VCaP (cell line): ENCODE results near the gene BAG1.
A peak's percentile ranks its signal among the peaks of the same experiment; 100 is the strongest.

ENCODE experiments used
- H3K27ac ChIP-seq: fragments of 450-650 bp; 2 replicates; pipeline ENCODE4 v1.5.1; 2017
- TF ChIP-seq, protein P1 (sequence below): fragments of 450-650 bp; conservative IDR thresholded peaks from 2 replicates; pipeline ENCODE4 v1.5.1; 2017; ENCODE audit warnings: mild to moderate bottlenecking, moderate library complexity

BAG1 gene

DNA sequence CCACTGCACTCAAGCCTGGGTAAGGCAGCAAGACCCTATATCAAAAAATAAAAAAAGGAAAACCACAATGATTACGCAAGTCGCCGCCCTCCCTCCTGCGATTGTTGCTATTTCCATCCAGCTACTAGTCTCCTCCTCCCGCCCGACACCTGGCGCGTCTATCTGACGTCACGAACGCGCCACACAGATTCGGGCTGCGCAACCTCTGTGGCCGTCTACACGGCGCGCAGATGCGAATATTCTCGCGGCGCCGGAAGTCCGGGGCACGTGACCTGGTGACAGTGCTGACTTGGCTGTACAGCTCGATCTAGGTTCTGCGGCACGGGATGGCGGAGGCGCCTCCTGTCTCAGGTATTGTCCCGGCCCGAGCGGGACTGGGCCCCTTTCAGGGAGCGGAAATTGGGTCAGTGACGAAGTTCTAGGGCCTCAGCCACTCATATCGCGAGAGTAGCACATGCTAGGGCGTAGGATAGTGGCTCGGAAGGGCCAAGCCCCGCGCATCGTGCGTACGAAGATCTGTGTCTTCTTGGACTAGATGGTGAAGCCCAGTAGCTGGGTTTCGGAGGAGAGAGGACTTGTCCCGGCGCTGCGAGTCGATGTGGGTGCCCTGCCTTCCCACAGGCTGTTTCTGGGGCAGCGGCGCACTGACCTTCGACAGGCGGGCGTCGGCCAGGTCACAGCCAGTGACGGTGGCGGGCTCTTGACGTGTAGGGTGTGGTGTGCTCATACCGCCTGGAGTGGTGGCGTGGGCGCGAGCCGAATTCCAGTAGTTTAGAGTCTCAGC, 25.9 kb upstream of the BAG1 start, which contains the start of gene NFX1:
TSS of gene NFX1 (plus strand) at position 270 of the 784 bp plus-strand sequence. CDS start at position 327, 57 bp downstream.
- H3K27ac ChIP-seq = peak within 1 kb of the TSS; percentile 99
- TF ChIP-seq, protein P1, sequence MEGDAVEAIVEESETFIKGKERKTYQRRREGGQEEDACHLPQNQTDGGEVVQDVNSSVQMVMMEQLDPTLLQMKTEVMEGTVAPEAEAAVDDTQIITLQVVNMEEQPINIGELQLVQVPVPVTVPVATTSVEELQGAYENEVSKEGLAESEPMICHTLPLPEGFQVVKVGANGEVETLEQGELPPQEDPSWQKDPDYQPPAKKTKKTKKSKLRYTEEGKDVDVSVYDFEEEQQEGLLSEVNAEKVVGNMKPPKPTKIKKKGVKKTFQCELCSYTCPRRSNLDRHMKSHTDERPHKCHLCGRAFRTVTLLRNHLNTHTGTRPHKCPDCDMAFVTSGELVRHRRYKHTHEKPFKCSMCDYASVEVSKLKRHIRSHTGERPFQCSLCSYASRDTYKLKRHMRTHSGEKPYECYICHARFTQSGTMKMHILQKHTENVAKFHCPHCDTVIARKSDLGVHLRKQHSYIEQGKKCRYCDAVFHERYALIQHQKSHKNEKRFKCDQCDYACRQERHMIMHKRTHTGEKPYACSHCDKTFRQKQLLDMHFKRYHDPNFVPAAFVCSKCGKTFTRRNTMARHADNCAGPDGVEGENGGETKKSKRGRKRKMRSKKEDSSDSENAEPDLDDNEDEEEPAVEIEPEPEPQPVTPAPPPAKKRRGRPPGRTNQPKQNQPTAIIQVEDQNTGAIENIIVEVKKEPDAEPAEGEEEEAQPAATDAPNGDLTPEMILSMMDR = no peak

DNA sequence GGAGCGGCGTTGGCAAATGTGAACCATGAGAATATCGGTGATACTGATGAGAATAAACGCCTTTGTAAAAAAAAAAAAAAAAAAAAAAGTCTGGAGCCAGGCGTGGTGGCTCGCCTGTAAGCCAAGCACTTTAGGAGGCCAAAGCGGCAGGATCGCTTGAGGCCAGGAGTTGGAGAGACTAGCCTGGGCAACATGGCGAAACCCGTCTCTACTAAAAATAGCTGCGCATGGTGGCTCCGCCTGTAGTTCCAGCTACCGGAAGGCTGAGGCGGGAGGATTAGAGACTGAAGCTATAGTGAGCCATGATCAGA, 25.4 kb upstream of the BAG1 start:
- TF ChIP-seq, protein P1 = no peak
- peak overlapping the region; percentile 99 for H3K27ac ChIP-seq

DNA sequence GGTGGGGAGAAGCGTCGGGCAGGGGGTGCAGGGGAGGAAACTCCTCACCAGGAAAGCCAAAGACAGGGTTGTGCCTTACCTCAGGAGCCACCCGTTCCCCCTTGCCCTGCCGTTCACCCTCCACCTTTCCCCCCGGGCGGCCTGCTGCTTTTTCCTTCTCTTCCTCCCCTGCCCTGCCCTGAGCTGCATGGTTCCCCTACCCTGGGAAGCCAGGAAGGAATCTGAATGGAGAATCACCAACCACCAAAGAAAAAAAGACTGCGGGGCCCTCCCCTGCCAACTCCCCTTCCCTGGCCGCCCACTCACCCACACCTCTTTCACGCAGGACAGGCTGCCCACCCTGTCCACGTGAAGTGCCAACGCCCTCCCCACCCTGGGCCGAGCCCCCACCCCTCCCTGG, 25.0 kb upstream of the BAG1 start:
- H3K27ac ChIP-seq = peak overlapping the region; percentile 99
- TF ChIP-seq, protein P1 = no peak

DNA sequence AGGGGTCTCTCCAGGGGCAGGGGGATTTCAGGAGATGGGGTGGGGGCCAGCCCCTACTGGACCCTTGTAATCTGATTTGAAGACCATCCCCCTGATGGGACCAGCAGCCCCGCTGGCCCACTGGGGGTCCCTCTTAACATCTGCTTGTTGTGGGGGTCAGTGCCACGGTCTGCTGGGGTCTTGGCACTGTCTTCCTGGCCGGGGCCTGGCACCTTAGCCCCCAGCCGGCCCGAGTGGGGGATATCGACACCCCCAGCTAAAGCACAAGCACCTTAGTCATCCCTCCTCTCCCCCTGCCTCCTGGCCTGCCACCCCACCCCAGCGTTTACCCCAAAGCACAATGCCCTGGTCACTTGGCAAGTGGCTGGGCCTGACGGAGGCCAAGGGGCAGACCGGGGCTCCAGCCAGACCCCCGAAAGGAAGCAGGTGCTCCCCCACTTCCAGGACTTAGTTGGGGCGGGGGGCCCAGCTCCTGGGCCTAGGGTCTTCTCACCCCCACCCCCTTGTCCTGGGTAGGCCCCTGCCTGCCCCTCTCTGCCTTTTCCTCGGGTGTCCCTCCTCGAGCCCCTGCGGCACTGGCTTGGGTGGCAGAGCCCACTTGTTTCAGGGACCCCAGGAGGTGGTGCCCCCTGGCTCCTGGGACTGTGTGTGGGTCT, 24.4 kb upstream of the BAG1 start:
- TF ChIP-seq, protein P1 = no peak
- H3K27ac ChIP-seq = peak overlapping the region; percentile 99

DNA sequence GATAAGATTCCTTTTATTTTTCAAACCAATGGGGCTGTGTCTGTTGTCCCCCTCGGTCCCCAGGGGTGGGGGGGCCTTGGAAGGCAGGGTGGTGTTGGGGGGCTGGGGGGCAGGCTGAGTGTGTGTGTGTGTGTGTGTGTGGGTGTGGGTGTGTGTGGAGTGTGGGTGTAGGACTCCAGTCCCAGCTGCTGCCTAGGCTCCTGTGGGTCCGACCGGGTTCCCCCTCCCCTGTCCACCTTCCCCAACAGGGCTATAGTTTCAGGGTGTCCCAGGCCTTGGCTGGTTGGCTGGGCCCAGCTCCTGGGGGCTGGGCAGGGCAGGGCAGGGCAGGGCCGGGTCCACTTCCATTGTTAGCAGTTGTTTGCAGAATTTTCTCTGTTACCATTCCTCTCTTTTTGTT, 23.7 kb upstream of the BAG1 start:
- TF ChIP-seq, protein P1 = no peak
- H3K27ac ChIP-seq = peak overlapping the region; percentile 48; the same call in 1 of the 2 replicates

DNA sequence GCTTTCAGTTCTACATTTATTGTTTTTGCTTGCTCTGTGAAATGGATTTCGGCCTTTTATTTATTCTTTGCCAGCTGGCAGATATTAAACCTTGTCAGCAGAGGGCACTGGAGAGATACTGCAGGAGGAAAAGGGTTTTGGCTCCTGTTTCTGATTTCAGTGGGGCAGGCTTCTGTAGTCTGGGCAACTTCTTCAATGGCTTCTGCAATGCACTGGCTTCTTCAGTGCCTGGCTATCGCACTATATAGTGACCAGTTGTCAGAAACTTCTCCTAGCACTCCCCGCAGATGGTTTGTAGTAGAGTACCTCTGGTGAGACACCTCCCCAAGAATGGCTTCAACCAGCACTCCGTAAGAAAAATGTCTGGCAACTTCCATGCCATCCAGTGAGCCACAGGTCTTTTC, 22.6 kb upstream of the BAG1 start:
- H3K27ac ChIP-seq = peak overlapping the region; percentile 48
- TF ChIP-seq, protein P1 = peak; percentile 96

DNA sequence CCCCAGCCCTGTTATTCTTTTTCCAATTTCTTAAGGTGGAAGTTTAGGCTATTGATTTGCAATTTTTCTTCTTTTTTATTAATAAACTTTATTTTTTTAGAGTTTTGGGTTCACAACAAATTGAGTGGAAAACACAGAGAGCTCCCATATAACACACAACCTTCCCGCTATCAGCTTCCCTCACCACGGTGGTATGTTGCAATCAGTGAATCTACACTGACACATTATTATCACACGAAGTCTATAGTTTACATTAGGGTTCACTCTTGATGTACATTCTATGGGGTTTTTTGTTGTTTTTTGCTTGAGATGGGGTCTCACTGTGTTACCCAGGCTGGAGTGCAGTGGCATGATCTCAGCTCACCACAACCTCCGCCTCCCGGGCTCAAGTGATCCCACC, 21.0 kb upstream of the BAG1 start:
- TF ChIP-seq, protein P1 = no peak
- no peak overlapping the region for H3K27ac ChIP-seq
